ENCODE data around the gene MANF. TPM values are rescaled to one million over a fixed set of nuclear protein-coding genes. Genes with fewer than 3 reads are reported as not detected.
A peak's percentile ranks its signal among the peaks of the same experiment; 100 is the strongest.

MANF gene
- total RNA-seq, 1 experiment from 2014 or later, result 132 TPM

DNA sequence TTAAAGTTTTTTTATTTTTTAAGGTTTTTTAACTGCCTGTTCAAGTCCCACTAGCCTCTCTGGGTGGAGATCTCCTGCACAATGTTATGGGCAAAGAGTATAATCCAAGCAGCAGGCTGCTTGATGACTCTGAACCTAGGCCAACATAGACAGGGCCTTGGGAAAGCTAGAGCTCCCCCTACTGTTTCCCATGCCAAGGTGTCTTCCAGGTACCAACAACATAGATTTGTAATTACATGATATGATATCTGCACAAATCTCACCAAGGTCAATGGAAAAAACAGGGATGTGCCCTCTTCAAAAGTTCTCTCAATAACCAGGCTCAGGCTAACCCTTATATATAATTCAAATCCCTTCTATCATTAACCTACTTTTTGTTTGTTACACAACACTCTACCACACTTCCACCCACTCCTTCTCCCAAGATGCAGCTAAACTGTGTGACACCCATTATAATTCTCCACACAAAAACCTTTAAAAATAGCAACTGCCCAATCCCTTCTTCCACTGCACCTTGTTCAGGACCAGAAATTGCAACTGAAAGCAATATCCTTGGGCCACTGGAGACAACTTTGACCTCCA, 49.7 kb downstream of the MANF start:
- ChIA-PET RAD21 (ENCODE audit: low non-redundant PET in 1 of 2, low total read pairs in 2 of 2, uncharacterized antibody in 2 of 2, unreplicated experiment in 2 of 2) (no interaction called here), POLR2A (interaction anchor here (0.5 to 0.8 kb wide), 2 partner anchors 18 to 46 kb away, joined by 3 to 6 read pairs; no protein-coding TSS in a partner anchor), CTCF (interaction anchor here (1.0 to 1.8 kb wide), 9 partner anchors 9 to 819 kb away, joined by 3 to 17 read pairs (median 5); no protein-coding TSS in a partner anchor)
- intact Hi-C loops (cut with micrococcal nuclease), result loop anchor here (2.0 kb wide), 1 partner anchor 818 kb away; the partner anchor contains the start of gene MAPKAPK3
- H3K36me3 ChIP-seq (ENCODE audit: control insufficient read depth in 1 of 2, insufficient read depth in 2 of 2, low read length in 2 of 2), result peaks cover 9 to 13% of the 10 kb centered on the region in 2 experiments; a peak in 3 of 4 replicates
- peaks cover 4% of the 10 kb centered on the region; the same call in 1 of the 2 replicates for H4K20me1 ChIP-seq (ENCODE audit: insufficient read depth)
- no peaks in the 10 kb centered on the region for H3K9me2 ChIP-seq (ENCODE audit: insufficient read depth)
- no peak overlapping the region for H3K9ac ChIP-seq (ENCODE audit: low read length)
- no peaks in the 10 kb centered on the region for H3K9me3 ChIP-seq (ENCODE audit: control insufficient read depth in 1 of 2, insufficient read depth in 1 of 2, low read depth in 1 of 2, low read length in 2 of 2)
- ATAC-seq (peak; percentile 97), DNase-seq (ENCODE audit: low read depth, low spot score) (peak; percentile 38)
- H2AFZ ChIP-seq (ENCODE audit: low read depth, low read length, poor library complexity, severe bottlenecking), result no peak overlapping the region
- H3K27me3 ChIP-seq (ENCODE audit: insufficient read depth, low read length), result no peaks in the 10 kb centered on the region
- TF ChIP-seq RAD21 (IDR thresholded peaks at IDR 0.05; ENCODE audit: low read depth) (peak; percentile 51), JUND (IDR thresholded peaks at IDR 0.05) (no peak), ZNF274 (IDR thresholded peaks at IDR 0.05; ENCODE audit: low read depth, low read length) (no peak), ATF3 (IDR thresholded peaks at IDR 0.05) (no peak), CTCF (IDR thresholded peaks at IDR 0.05 in 2 of 3, conservative IDR thresholded peaks at IDR 0.05 in 1 of 3; ENCODE audit: borderline replicate concordance in 1 of 3, insufficient read depth in 1 of 3, low read depth in 2 of 3, low read length in 2 of 3) (peak; percentile 45 to 93 (median 77)), SRF (IDR thresholded peaks at IDR 0.05; ENCODE audit: low read depth) (no peak)
- TF ChIP-seq, protein P1, sequence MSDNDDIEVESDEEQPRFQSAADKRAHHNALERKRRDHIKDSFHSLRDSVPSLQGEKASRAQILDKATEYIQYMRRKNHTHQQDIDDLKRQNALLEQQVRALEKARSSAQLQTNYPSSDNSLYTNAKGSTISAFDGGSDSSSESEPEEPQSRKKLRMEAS (IDR thresholded peaks at IDR 0.05), result no peak
- no peak overlapping the region for H3K27ac ChIP-seq (ENCODE audit: low read depth, low read length)
- no peak overlapping the region for H3K4me2 ChIP-seq (ENCODE audit: low read length)
- H3K79me2 ChIP-seq (ENCODE audit: insufficient read depth, low read length), result peaks cover 11% of the 10 kb centered on the region; the same call in 1 of the 2 replicates
- no peak overlapping the region for H3K4me3 ChIP-seq (replicated peaks in 1 of 2; ENCODE audit: low read depth in 1 of 2, low read length in 2 of 2)
- no peaks in the 10 kb centered on the region for H3K4me1 ChIP-seq (ENCODE audit: control insufficient read depth in 1 of 2, insufficient read depth in 2 of 2, low read length in 2 of 2)
- BruUV-seq (replicated peaks), result no TSS peak
